ENCODE results near the gene DAPP1. TPM values are rescaled to one million over a fixed set of nuclear protein-coding genes. Genes with fewer than 3 reads are reported as not detected.

DAPP1 gene
- total RNA-seq, 6 donors from 2014 or later = 5.6 to 14.5 (median 10.6) TPM

DNA sequence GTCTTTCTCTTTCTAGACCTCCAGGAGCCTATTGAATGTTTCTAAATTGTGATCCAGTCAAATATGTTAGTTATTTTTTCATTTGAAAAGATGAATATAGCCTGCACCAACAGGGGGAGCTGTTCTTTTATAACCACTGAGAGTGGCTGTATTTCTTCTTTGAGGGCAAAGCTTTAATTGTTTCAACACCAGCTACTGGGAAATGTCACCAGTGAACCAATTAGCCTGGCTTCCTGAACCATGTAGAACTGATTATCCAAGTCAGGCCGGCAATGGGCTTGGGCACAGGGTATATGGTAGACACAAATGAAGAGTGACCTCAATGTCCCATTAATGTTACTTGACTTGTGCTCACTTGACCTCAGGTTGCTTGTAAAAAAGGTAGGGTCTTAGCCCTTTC is 4.8 kb upstream of the DAPP1 start:
- H3K9me3 ChIP-seq = no peaks in the 10 kb centered on the region
- no peak overlapping the region for H3K27ac ChIP-seq
- TF ChIP-seq, protein P1, sequence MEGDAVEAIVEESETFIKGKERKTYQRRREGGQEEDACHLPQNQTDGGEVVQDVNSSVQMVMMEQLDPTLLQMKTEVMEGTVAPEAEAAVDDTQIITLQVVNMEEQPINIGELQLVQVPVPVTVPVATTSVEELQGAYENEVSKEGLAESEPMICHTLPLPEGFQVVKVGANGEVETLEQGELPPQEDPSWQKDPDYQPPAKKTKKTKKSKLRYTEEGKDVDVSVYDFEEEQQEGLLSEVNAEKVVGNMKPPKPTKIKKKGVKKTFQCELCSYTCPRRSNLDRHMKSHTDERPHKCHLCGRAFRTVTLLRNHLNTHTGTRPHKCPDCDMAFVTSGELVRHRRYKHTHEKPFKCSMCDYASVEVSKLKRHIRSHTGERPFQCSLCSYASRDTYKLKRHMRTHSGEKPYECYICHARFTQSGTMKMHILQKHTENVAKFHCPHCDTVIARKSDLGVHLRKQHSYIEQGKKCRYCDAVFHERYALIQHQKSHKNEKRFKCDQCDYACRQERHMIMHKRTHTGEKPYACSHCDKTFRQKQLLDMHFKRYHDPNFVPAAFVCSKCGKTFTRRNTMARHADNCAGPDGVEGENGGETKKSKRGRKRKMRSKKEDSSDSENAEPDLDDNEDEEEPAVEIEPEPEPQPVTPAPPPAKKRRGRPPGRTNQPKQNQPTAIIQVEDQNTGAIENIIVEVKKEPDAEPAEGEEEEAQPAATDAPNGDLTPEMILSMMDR (IDR thresholded peaks at IDR 0.05) = peak; percentile 31 to 77 (median 56)
- TF ChIP-seq POLR2AphosphoS5 (IDR thresholded peaks at IDR 0.05) (no peak), EP300 (IDR thresholded peaks at IDR 0.05) (no peak), POLR2A (IDR thresholded peaks at IDR 0.05) (no peak)
- H3K27me3 ChIP-seq = no peaks in the 10 kb centered on the region
- H3K36me3 ChIP-seq = no peaks in the 10 kb centered on the region
- peaks cover 5 to 15% (median 13%) of the 10 kb centered on the region in 4 donors for H3K4me1 ChIP-seq
- DNase-seq (no peak), ATAC-seq (ENCODE audit: low FRiP score in 2 of 2) (peak in 1 of 2 donors; percentile 36)
- 75 to 80% methylated on average over 1 of the region's 1 CpG for WGBS, 2 donors
- no peak overlapping the region for H3K4me3 ChIP-seq

DNA sequence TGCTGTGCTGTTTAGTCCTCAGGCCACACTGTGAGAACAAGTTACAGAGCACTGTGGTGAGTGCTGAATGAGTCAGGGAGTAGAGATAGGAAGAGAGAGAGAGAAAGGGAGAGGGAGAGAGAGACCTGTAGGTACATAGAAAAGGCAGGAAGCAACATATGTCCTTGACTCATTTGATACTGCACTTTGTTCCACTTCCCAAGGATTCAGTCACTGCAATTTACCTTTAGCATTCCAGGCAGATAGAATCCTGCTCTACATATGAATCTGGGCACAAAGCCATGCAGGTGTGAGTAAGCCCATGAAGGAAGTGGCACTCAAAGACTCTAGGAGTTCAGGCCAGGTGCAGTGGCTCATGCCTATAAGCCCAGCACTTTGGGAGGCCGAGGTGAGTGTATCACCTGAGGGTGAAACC is 1.0 kb upstream of the DAPP1 start:
- Histone ChIP-seq H3K27me3 (no peaks in the 10 kb centered on the region), H3K4me1 (peaks cover 5 to 26% (median 15%) of the 10 kb centered on the region in 4 donors), H3K36me3 (no peaks in the 10 kb centered on the region), H3K4me3 (no peak overlapping the region), H3K9me3 (no peaks in the 10 kb centered on the region), H3K27ac (peak overlapping the region in 3 of 4 donors; percentile 26 to 50 (median 35))
- peak; percentile 48 to 89 for ATAC-seq (ENCODE audit: low FRiP score in 2 of 2)
- 58 to 80% methylated on average over 1 of the region's 1 CpG for WGBS, 2 donors
- DNase-seq = peak in 1 of 2 donors; percentile 88
- TF ChIP-seq POLR2AphosphoS5 (IDR thresholded peaks at IDR 0.05) = peak in 1 of 2 donors; percentile 19
- TF ChIP-seq EP300 (IDR thresholded peaks at IDR 0.05) = no peak

DNA sequence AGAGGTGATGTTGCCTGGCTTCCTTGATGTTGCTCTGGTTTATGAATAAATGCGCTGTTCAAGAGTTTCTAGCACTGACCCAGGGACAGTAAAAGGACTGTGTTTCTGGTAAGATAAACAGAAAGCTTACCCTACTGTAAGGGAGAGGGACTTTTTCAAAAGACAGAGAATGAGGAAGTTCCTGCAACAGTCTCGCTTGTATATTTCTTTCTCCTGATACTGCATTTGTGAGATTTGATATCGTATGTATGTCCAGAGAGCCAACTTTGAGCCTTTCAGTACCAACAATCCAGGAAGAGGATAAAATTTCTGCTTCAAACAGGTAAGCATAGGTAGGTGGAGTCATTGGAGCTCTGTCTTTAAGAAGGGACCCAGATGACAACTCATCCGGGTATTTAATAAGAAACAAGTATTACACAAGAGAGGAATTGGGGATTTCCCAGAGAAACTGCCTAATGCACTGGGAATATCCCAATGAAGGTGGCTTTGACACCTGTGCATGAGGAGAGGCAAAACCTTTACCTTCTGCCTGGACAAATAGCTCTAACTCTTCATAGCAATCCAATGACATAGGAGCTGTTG is 773 bp downstream of the DAPP1 start:
- ATAC-seq (ENCODE audit: low FRiP score in 2 of 2) = peak in 1 of 2 donors; percentile 66
- TF ChIP-seq POLR2A (IDR thresholded peaks at IDR 0.05) = no peak
- TF ChIP-seq EP300 (IDR thresholded peaks at IDR 0.05) = no peak
- TF ChIP-seq POLR2AphosphoS5 (IDR thresholded peaks at IDR 0.05) = no peak
- TF ChIP-seq, protein P1 (IDR thresholded peaks at IDR 0.05) = no peak

DNA sequence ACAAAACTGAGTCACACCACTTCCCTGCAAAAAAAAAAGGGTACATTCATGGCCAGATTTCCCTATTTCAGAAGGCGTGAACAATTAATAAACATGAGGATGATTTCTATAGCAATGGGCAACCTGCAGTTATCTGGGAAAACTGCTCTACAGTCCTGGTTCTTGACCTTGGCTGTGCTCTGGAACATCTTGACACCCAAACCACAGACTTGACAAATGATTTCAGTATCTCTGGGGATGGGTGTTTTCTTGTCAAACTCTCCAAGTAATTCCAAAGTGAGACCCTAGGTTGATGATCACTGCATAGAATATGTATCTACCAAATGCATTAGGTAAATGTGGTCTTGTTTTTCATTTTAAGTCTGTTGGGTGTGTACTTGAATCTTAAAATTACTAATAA is 2.0 kb downstream of the DAPP1 start:
- no peak for DNase-seq
- WGBS, 2 donors = 82 to 90% methylated on average over 1 of the region's 1 CpG
- H3K9me3 ChIP-seq = no peaks in the 10 kb centered on the region
- no peak overlapping the region for H3K4me3 ChIP-seq
- TF ChIP-seq, protein P1 (IDR thresholded peaks at IDR 0.05) = no peak
- TF ChIP-seq POLR2A (IDR thresholded peaks at IDR 0.05) (no peak), EP300 (IDR thresholded peaks at IDR 0.05) (no peak), POLR2AphosphoS5 (IDR thresholded peaks at IDR 0.05) (no peak)
- no peak overlapping the region for H3K27ac ChIP-seq
- peaks cover 5 to 26% (median 15%) of the 10 kb centered on the region in 4 donors for H3K4me1 ChIP-seq
- ATAC-seq (ENCODE audit: low FRiP score in 2 of 2) = no peak
- H3K27me3 ChIP-seq = no peaks in the 10 kb centered on the region
- no peaks in the 10 kb centered on the region for H3K36me3 ChIP-seq

More for the DNA sequence above, 773 bp downstream of the DAPP1 start:
- peaks cover 5 to 26% (median 15%) of the 10 kb centered on the region in 4 donors for H3K4me1 ChIP-seq
- no peaks in the 10 kb centered on the region for H3K9me3 ChIP-seq
- peak overlapping the region in 3 of 4 donors; percentile 25 to 42 (median 40) for H3K4me3 ChIP-seq
- 61 to 64% methylated on average over 4 of the region's 4 CpGs for WGBS, 2 donors
- no peaks in the 10 kb centered on the region for H3K36me3 ChIP-seq
- peak overlapping the region in 3 of 4 donors; percentile 39 to 83 (median 82) for H3K27ac ChIP-seq
- DNase-seq = no peak
- no peaks in the 10 kb centered on the region for H3K27me3 ChIP-seq

DNA sequence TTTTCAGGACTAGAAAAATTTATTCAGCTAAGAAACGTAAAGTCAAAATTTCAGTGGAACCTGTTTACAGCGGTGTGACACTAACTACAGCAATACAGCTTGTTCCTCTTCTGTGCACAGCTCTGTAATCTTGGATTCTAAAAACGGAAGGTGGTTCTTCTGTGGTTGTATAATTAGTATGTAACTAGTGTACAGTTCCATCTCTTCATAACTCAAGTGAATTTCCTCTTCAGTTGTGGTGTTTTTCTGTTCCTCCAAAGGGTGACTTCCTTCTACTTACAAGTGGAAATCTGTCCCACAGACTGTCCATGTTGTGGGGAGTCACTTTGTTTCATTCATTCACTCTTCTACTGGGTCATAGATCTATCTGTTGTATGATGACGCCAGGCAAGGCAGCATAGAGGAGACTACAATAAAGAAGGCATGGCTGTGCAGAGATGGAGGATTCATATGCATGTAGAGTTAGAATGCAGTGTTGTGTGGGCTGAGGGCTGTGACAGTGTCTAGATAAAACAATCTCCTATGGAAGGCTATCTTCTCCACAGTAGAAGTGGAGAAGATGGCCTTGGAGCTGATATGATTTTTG is 5.4 kb downstream of the DAPP1 start:
- no peak for DNase-seq
- WGBS, 2 donors = 41 to 50% methylated on average over 4 of the region's 4 CpGs
- no peak for TF ChIP-seq POLR2A (IDR thresholded peaks at IDR 0.05)
- TF ChIP-seq, protein P1 (IDR thresholded peaks at IDR 0.05) = no peak
- no peak for TF ChIP-seq EP300 (IDR thresholded peaks at IDR 0.05)
- no peak for TF ChIP-seq POLR2AphosphoS5 (IDR thresholded peaks at IDR 0.05)
- H3K9me3 ChIP-seq = no peaks in the 10 kb centered on the region
- no peaks in the 10 kb centered on the region for H3K27me3 ChIP-seq
- peaks cover 0 to 11% (median 1%) of the 10 kb centered on the region in 4 donors for H3K4me1 ChIP-seq
- H3K27ac ChIP-seq = peak overlapping the region in 1 of 4 donors; percentile 32
- peak; percentile 70 to 79 for ATAC-seq (ENCODE audit: low FRiP score in 2 of 2)
- no peak overlapping the region for H3K4me3 ChIP-seq
- no peaks in the 10 kb centered on the region for H3K36me3 ChIP-seq
